ENCODE data around the gene ACSL1. TPM values are rescaled to one million over a fixed set of nuclear protein-coding genes. Genes with fewer than 3 reads are reported as not detected.

Gene ACSL1
- total RNA-seq, 2 donors from 2014 or later, result 144 to 156 TPM

- H3K4me3 ChIP-seq, result no peak overlapping the region
Observed at GRCh38 chr4:184760681-184761080, 65.1 kb downstream of the ACSL1 start.

DNA sequence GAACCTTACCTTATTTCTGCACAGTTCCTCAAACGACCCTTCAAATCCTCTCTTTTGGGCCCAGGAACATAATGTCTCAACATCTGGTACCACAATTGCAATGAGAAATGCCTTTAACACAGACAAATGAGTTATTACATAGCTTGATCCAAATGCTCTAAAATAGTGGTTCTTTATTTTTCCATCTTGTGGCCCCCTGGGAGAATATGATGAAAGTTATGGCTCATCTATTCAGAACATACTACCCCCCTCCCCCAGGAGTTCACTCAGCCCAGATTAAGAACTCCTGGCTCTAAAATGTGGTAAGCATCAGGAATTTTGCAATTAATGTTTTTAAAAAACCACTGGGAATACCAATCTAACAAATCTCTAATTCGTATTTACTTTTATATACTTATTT lies 68.0 kb downstream of the ACSL1 start:
- Histone ChIP-seq H3K9me3 (no peaks in the 10 kb centered on the region), H3K36me3 (peaks cover 61% of the 10 kb centered on the region), H3K4me3 (no peak overlapping the region), H3K27me3 (no peaks in the 10 kb centered on the region), H3K27ac (peak overlapping the region; percentile 65 to 80), H3K4me1 (peaks cover 0 to 30% of the 10 kb centered on the region in 2 donors)
- no peak for TF ChIP-seq CTCF (IDR thresholded peaks at IDR 0.05)
- no peak for DNase-seq (ENCODE audit: low spot score)

More at GRCh38 chr4:184760681-184761080, 65.1 kb downstream of the ACSL1 start:
- H3K27ac ChIP-seq, result no peak overlapping the region
- no peaks in the 10 kb centered on the region for H3K27me3 ChIP-seq
- peaks cover 84% of the 10 kb centered on the region for H3K36me3 ChIP-seq
- H3K9me3 ChIP-seq, result no peaks in the 10 kb centered on the region
- no peak for DNase-seq (ENCODE audit: low spot score)
- H3K4me1 ChIP-seq, result peaks cover 0 to 20% of the 10 kb centered on the region in 2 donors
- TF ChIP-seq CTCF (IDR thresholded peaks at IDR 0.05), result no peak

GRCh38 chr4:184756399-184756798 lies 69.4 kb downstream of the ACSL1 start:
- Histone ChIP-seq H3K4me3 (no peak overlapping the region), H3K4me1 (peaks cover 0 to 38% of the 10 kb centered on the region in 2 donors), H3K27me3 (no peaks in the 10 kb centered on the region), H3K27ac (peak overlapping the region; percentile 65 to 80), H3K36me3 (peaks cover 46% of the 10 kb centered on the region), H3K9me3 (no peaks in the 10 kb centered on the region)
- TF ChIP-seq CTCF (IDR thresholded peaks at IDR 0.05), result peak in 1 of 2 donors; percentile 50
- DNase-seq (ENCODE audit: low spot score), result no peak

DNA sequence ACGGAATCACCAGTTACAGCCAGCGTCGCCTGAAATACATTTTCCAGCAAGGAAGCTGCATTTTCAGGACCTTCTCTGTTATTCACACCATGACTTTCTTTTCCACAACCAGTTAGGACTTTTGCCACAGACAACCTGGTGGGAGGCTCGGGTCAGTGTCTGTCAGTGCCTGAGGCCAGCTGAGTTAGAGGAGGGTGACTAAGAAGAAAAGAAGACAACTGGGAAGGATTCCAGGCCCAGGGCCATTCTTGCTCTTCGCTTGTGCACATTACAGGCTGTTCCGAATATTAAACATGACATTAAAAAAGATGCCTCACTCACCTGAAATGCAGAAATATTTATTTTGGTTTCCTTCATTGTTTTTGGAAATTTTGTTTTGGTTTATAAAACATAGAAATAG lies 70.5 kb downstream of the ACSL1 start:
- no peaks in the 10 kb centered on the region for H3K27me3 ChIP-seq
- H3K4me3 ChIP-seq, result no peak overlapping the region
- no peaks in the 10 kb centered on the region for H3K9me3 ChIP-seq
- H3K4me1 ChIP-seq, result peaks cover 0 to 49% of the 10 kb centered on the region in 2 donors
- DNase-seq (ENCODE audit: low spot score), result peak; percentile 68
- TF ChIP-seq CTCF (IDR thresholded peaks at IDR 0.05), result no peak
- peak overlapping the region; percentile 65 to 80 for H3K27ac ChIP-seq
- H3K36me3 ChIP-seq, result peaks cover 35% of the 10 kb centered on the region

DNA sequence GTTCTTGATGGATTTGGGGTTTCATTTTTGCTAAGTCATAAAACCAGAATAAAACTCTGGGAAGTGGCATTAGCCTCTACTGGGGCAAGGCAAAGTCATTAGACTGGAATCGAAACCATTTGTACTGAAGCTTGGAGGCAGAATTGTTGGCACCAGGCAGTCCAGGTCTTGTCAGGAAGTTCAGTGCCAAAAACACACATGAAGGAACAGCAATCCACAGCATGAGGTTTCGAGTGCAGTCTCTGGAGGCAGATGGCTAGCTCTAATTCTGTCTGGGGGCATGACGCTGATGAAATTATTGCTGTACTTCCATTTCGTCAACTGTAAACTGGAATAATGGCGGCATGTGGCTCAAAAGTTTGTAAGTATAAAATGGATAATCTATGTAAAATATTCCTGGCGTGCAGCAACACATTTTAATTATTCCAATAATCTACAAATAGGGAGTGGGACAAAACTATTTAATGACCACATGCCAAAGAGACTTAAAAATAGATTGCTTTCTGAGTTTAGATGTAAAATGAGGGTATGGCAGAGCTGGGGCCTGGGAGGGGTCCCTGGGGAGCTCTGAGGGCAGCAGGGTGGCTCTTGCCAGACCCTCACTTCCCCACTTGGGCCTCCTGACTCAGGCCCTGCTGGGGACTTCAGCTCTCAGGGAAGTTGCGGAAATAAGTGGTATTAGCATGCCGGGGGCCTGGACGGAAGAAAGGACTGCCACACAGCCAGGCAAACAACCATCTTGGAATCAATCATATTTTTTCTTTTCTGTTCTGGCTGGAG lies 73.1 kb downstream of the ACSL1 start:
- no peak for TF ChIP-seq CTCF (IDR thresholded peaks at IDR 0.05)
- Histone ChIP-seq H3K9me3 (no peaks in the 10 kb centered on the region), H3K27ac (no peak overlapping the region), H3K4me3 (no peak overlapping the region), H3K36me3 (peaks cover 19% of the 10 kb centered on the region), H3K27me3 (no peaks in the 10 kb centered on the region), H3K4me1 (peaks cover 0 to 67% of the 10 kb centered on the region in 2 donors)
- DNase-seq (ENCODE audit: low spot score), result no peak

All from right atrium auricular region (tissue), 2 donors.